ENCODE data around the gene LHX3. TPM values are rescaled to one million over a fixed set of nuclear protein-coding genes. Genes with fewer than 3 reads are reported as not detected.

Gene LHX3
- total and polyA plus RNA-seq, 10 donors, result not detected

DNA sequence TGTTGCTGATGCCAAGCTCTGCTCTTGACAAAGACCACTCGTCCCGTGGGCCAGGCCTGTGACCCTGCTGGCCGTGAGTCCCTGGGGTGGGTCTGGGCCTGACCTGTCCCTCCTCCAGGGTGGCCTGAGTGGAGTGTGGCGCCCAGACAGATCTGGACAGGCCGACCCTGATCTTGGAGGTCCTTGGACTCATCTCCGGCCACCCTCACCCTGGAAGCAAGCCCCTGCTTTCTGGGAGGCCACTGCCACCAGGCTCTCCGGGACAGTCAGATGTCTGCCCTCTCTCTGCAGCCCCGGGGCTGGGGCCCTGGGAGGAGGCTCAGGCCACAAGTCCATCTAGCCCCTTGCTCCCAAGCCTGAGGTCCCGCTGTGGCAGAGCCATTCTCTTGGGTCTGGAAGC lies 55.1 kb downstream of the LHX3 start:
- H3K9me3 ChIP-seq, result no peaks in the 10 kb centered on the region
- TF ChIP-seq POLR2A (IDR thresholded peaks at IDR 0.05) (no peak), POLR2AphosphoS5 (IDR thresholded peaks at IDR 0.05) (no peak), CTCF (IDR thresholded peaks at IDR 0.05 in 8 of 11, conservative IDR thresholded peaks at IDR 0.05 in 3 of 11) (no peak)
- 80 to 94% (median 88%) methylated on average over 4 to 9 of the region's 9 CpGs for WGBS, 5 donors
- no peak for DNase-seq
- intact Hi-C loops (cut with DNase I; ENCODE audit: low total_unique reads), result no loop called here
- H3K4me3 ChIP-seq, result no peak overlapping the region
- H3K27me3 ChIP-seq (replicated peaks in 1 of 7), result peaks cover 0 to 46% (median 21%) of the 10 kb centered on the region in 7 donors
- H3K4me1 ChIP-seq, result no peaks in the 10 kb centered on the region
- no peaks in the 10 kb centered on the region for H3K36me3 ChIP-seq
- H3K27ac ChIP-seq, result no peak overlapping the region

- Histone ChIP-seq H3K36me3 (no peaks in the 10 kb centered on the region), H3K4me3 (no peak overlapping the region), H3K4me1 (no peaks in the 10 kb centered on the region), H3K27me3 (replicated peaks in 1 of 7) (peaks cover 0 to 47% (median 26%) of the 10 kb centered on the region in 7 donors), H3K27ac (no peak overlapping the region), H3K9me3 (no peaks in the 10 kb centered on the region)
- TF ChIP-seq POLR2A (IDR thresholded peaks at IDR 0.05), result no peak
- no peak for TF ChIP-seq CTCF (IDR thresholded peaks at IDR 0.05 in 8 of 11, conservative IDR thresholded peaks at IDR 0.05 in 3 of 11)
- no peak for TF ChIP-seq POLR2AphosphoS5 (IDR thresholded peaks at IDR 0.05)
- DNase-seq, result no peak
- WGBS, 5 donors, result 77 to 90% (median 81%) methylated on average over 11 to 12 of the region's 12 CpGs
- intact Hi-C loops (cut with DNase I; ENCODE audit: low total_unique reads), result no loop called here
These were observed 55.6 kb downstream of the LHX3 start for GRCh38 chr9:136149337-136149736.

DNA sequence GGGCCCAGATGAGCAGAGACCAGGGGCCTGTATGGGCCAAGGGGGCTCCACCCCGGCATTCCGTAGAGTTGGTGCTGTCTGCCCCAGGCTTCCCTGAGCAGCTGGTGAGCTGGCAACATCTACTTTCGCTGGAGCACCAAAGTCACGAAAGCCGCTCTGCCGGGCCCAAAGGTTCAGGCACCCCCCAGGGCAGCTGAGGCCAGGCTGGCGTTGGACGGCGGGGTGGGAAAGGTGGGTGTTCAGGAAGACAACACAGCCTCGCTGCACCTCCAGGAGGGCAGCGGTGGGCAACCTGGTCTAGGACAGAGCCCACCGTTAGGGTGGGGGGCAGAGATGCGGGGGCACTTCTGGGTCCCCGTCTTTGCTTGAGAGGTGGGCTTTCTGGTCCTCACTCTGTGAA lies 56.2 kb downstream of the LHX3 start:
- 87 to 95% (median 89%) methylated on average over 5 to 14 of the region's 14 CpGs for WGBS, 5 donors
- no peaks in the 10 kb centered on the region for H3K4me1 ChIP-seq
- H3K36me3 ChIP-seq, result no peaks in the 10 kb centered on the region
- H3K27me3 ChIP-seq (replicated peaks in 1 of 7), result peaks cover 0 to 53% (median 32%) of the 10 kb centered on the region in 7 donors
- no peak for DNase-seq
- no peak overlapping the region for H3K4me3 ChIP-seq
- intact Hi-C loops (cut with DNase I; ENCODE audit: low total_unique reads), result no loop called here
- no peak overlapping the region for H3K27ac ChIP-seq
- H3K9me3 ChIP-seq, result no peaks in the 10 kb centered on the region
- TF ChIP-seq POLR2AphosphoS5 (IDR thresholded peaks at IDR 0.05), result no peak
- TF ChIP-seq POLR2A (IDR thresholded peaks at IDR 0.05), result no peak
- TF ChIP-seq CTCF (IDR thresholded peaks at IDR 0.05 in 8 of 11, conservative IDR thresholded peaks at IDR 0.05 in 3 of 11), result no peak

DNA sequence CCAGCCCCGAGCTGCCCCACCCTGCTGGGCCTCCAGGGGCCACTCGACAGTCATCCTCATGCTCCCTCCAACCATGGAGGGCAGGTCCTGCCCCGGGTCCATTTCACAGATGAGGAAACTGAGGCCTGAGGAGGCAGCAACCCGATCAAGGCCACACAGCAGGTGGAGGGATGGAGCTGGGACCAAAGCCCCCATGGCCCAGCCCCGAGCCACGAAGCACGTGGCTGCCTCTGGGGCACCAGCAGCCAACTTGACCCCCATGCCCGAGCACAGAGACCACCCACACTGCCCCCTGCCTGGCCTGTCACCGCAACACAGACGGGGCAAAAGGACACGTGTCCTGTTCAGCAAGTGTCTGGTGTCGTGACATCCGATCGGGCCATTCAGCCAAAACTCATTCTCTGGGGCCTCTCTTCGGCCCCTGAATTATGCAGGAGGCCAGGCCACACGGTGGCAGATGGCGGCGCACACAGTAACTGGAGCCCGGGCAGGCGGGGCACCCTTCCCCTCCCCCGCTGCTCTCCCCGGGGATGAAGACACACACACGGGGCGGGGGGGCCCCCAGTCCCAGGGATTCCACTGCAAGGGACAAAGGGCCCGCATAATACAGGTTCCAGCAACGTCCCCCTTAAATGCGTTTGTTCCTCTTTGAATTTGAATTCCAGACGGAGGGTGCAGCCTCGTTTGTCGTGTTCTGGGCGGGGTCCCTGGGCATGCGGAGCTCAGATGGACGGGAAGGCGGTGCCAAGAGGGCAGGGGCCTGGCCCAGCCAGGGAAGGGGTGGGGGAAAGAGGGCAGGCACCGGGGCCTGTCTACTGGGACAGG lies 56.8 kb downstream of the LHX3 start:
- Histone ChIP-seq H3K27me3 (replicated peaks in 1 of 7) (peaks cover 0 to 60% (median 38%) of the 10 kb centered on the region in 7 donors), H3K36me3 (no peaks in the 10 kb centered on the region), H3K27ac (no peak overlapping the region), H3K9me3 (no peaks in the 10 kb centered on the region), H3K4me1 (no peaks in the 10 kb centered on the region), H3K4me3 (no peak overlapping the region)
- 35 to 41% (median 38%) methylated on average over 19 to 35 of the region's 35 CpGs for WGBS, 5 donors
- intact Hi-C loops (cut with DNase I; ENCODE audit: low total_unique reads), result no loop called here
- DNase-seq, result no peak
- TF ChIP-seq CTCF (IDR thresholded peaks at IDR 0.05 in 8 of 11, conservative IDR thresholded peaks at IDR 0.05 in 3 of 11), result no peak
- TF ChIP-seq POLR2AphosphoS5 (IDR thresholded peaks at IDR 0.05), result no peak
- TF ChIP-seq POLR2A (IDR thresholded peaks at IDR 0.05), result no peak
